ENCODE data around the gene NCAM1.

NCAM1 gene

GRCh38 chr11:113311536-113311935, 350.3 kb downstream of the NCAM1 start:
- DNase-seq (ENCODE audit: low read depth in 2 of 2): no peak

GRCh38 chr11:113313601-113314000, 352.4 kb downstream of the NCAM1 start:
- no peak for DNase-seq (ENCODE audit: low read depth in 2 of 2)

GRCh38 chr11:113314065-113314388, 352.8 kb downstream of the NCAM1 start:
- DNase-seq (ENCODE audit: low read depth in 2 of 2): no peak

GRCh38 chr11:113314389-113315301, 353.4 kb downstream of the NCAM1 start, which contains the start of gene TTC12:
Gene TTC12 (plus strand): TSS chr11:113314583. CDS start chr11:113316258, 1,675 bp downstream.
- DNase-seq (ENCODE audit: low read depth in 2 of 2): peak; percentile 92

GRCh38 chr11:113315811-113316210, 354.6 kb downstream of the NCAM1 start:
- DNase-seq (ENCODE audit: low read depth in 2 of 2): no peak

- DNase-seq (ENCODE audit: low read depth in 2 of 2): no peak
Measured at GRCh38 chr11:113316256-113316655, 355.0 kb downstream of the NCAM1 start.

- no peak for DNase-seq (ENCODE audit: low read depth in 2 of 2)
Measured at GRCh38 chr11:113317339-113317738, 356.1 kb downstream of the NCAM1 start.

GRCh38 chr11:113319085-113319484, 357.9 kb downstream of the NCAM1 start:
- DNase-seq (ENCODE audit: low read depth in 2 of 2): no peak

- DNase-seq (ENCODE audit: low read depth in 2 of 2): no peak
Measured at GRCh38 chr11:113322158-113322557, 360.9 kb downstream of the NCAM1 start.

- no peak for DNase-seq (ENCODE audit: low read depth in 2 of 2)
Measured at GRCh38 chr11:113324250-113324649, 363.0 kb downstream of the NCAM1 start.

Measured in stimulated activated CD4-positive, alpha-beta T cell treated with anti-CD3 and anti-CD28 coated beads, Interleukin-4, amount 100 ng/mL, for 48 hours (primary cell).